Caco-2 (cell line): Measurements from ENCODE around the gene GPC1. TPM values are rescaled to one million over a fixed set of nuclear protein-coding genes. Genes with fewer than 3 reads are reported as not detected.

ENCODE experiments used
- BruUV-seq: library from RNA; stranded (reverse); fragments of 400-500 nt; replicated peaks from 2 replicates; lab custom pipeline; 2021; lab: Mats Ljungman, UMichigan
- CTCF ChIA-PET: fragments of 300-600 bp; sonication (Branson Sonifier 250); formaldehyde crosslinking; loops from one replicate; lab custom pipeline; 2022; ENCODE audit warnings: antibody characterized with exemption; lab: Charles Lee
- POLR2A ChIA-PET: fragments of 300-600 bp; sonication (Branson Sonifier 250); formaldehyde crosslinking; loops from one replicate; lab custom pipeline; 2022; ENCODE audit warnings: antibody characterized with exemption; lab: Charles Lee
- DNase-seq, 2 experiments: peaks; one replicate each; pipeline versions ENCODE4 v3.0.0 to v3.0.0-alpha.2; 2020 to 2022
- H3K27me3 ChIP-seq: replicated peaks from 2 replicates; pipeline ENCODE4 v1.6.0; 2011; ENCODE audit warnings: low read length; ENCODE audit not compliant: control insufficient read depth, insufficient read depth
- H3K36me3 ChIP-seq: 2 replicates; pipeline ENCODE4 v1.5.1; 2011; ENCODE audit warnings: low read length; ENCODE audit not compliant: control insufficient read depth, insufficient read depth
- H3K4me1 ChIP-seq: fragments of 250-450 bp; sonication (Bioruptor Pico); 2 replicates; pipeline ENCODE4 v1.5.1; 2020; ENCODE audit warnings: mild to moderate bottlenecking
- H3K4me3 ChIP-seq: 2 replicates; pipeline ENCODE4 v1.5.1; 2011; ENCODE audit warnings: low read depth, mild to moderate bottlenecking, control low read depth, low read length
- H3K9me3 ChIP-seq: fragments of 250-450 bp; sonication (Bioruptor Pico); 2 replicates; pipeline ENCODE4 v1.5.1; 2020; ENCODE audit warnings: mild to moderate bottlenecking, moderate library complexity
- H3K27ac Mint-ChIP-seq: one replicate; pipeline ENCODE4 v1.8.0; 2022; ENCODE audit warnings: mixed read lengths; ENCODE audit not compliant: unreplicated experiment
- H3K27me3 Mint-ChIP-seq: one replicate; pipeline ENCODE4 v1.8.0; 2022; ENCODE audit warnings: mixed read lengths; ENCODE audit not compliant: insufficient read depth, unreplicated experiment
- H3K36me3 Mint-ChIP-seq: one replicate; pipeline ENCODE4 v1.8.0; 2022; ENCODE audit warnings: mild to moderate bottlenecking, mixed read lengths; ENCODE audit not compliant: insufficient read depth, unreplicated experiment
- H3K4me1 Mint-ChIP-seq: one replicate; pipeline ENCODE4 v1.8.0; 2022; ENCODE audit warnings: low read depth, mixed read lengths; ENCODE audit not compliant: unreplicated experiment
- H3K4me3 Mint-ChIP-seq: one replicate; pipeline ENCODE4 v1.8.0; 2022; ENCODE audit warnings: mild to moderate bottlenecking, moderate library complexity, mixed read lengths; ENCODE audit not compliant: unreplicated experiment
- H3K9me3 Mint-ChIP-seq: one replicate; pipeline ENCODE4 v1.8.0; 2022; ENCODE audit warnings: mixed read lengths; ENCODE audit not compliant: unreplicated experiment
- intact Hi-C: fragments of 100-400 bp; cut with micrococcal nuclease; formaldehyde crosslinking; loops from one replicate; pipeline ENCODE4 v1.10.0; 2022; ENCODE audit not compliant: unreplicated experiment
- total RNA-seq: library from RNA; stranded (reverse); gene quantifications from 2 replicates; pipeline ENCODE4 v1.2.3, GENCODE V29; 2022
- TF ChIP-seq, protein P1 (sequence below), 2 experiments: fragments of 200-600 bp in 1 of 2; IDR thresholded peaks; 1 replicate in 1 of 2; 2 replicates in 1 of 2; pipeline versions ENCODE4 v1.5.1 to v1.8.0; 2011 to 2022; ENCODE audit warnings: antibody characterized with exemption in 1 of 2, control low read depth in 1 of 2, inconsistent platforms in 1 of 2, low read depth in 1 of 2, low read length in 1 of 2, mild to moderate bottlenecking in 1 of 2, moderate library complexity in 1 of 2; ENCODE audit not compliant: insufficient read depth in 1 of 2, severe bottlenecking in 1 of 2, unreplicated experiment in 1 of 2

The GPC1 gene
- total RNA-seq, 1 experiment from 2014 or later, result 45.2 TPM

- intact Hi-C loops, result no loop called here
- Histone ChIP-seq H3K4me1 (no peaks in the 10 kb centered on the region), H3K27me3 (no peaks in the 10 kb centered on the region), H3K36me3 (no peaks in the 10 kb centered on the region), H3K9me3 (no peaks in the 10 kb centered on the region), H3K4me3 (no peak overlapping the region)
- Mint-ChIP-seq H3K9me3 (no peaks in the 10 kb centered on the region), H3K27ac (no peak overlapping the region), H3K4me1 (no peaks in the 10 kb centered on the region), H3K4me3 (no peak overlapping the region), H3K36me3 (no peaks in the 10 kb centered on the region), H3K27me3 (peaks cover 4% of the 10 kb centered on the region)
- CTCF ChIA-PET, result no interaction called here
- no TSS peak for BruUV-seq
- DNase-seq, result no peak
- POLR2A ChIA-PET, result no interaction called here
- TF ChIP-seq, protein P1, sequence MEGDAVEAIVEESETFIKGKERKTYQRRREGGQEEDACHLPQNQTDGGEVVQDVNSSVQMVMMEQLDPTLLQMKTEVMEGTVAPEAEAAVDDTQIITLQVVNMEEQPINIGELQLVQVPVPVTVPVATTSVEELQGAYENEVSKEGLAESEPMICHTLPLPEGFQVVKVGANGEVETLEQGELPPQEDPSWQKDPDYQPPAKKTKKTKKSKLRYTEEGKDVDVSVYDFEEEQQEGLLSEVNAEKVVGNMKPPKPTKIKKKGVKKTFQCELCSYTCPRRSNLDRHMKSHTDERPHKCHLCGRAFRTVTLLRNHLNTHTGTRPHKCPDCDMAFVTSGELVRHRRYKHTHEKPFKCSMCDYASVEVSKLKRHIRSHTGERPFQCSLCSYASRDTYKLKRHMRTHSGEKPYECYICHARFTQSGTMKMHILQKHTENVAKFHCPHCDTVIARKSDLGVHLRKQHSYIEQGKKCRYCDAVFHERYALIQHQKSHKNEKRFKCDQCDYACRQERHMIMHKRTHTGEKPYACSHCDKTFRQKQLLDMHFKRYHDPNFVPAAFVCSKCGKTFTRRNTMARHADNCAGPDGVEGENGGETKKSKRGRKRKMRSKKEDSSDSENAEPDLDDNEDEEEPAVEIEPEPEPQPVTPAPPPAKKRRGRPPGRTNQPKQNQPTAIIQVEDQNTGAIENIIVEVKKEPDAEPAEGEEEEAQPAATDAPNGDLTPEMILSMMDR (IDR thresholded peaks at IDR 0.05; ENCODE audit: insufficient read depth in 1 of 2, low read depth in 1 of 2, low read length in 1 of 2, severe bottlenecking in 1 of 2, unreplicated experiment in 1 of 2), result no peak
Measured at GRCh38 chr2:240410808-240411207, 24.7 kb upstream of the GPC1 start.

GRCh38 chr2:240411261-240412160 is 24.0 kb upstream of the GPC1 start:
- CTCF ChIA-PET, result no interaction called here

DNA sequence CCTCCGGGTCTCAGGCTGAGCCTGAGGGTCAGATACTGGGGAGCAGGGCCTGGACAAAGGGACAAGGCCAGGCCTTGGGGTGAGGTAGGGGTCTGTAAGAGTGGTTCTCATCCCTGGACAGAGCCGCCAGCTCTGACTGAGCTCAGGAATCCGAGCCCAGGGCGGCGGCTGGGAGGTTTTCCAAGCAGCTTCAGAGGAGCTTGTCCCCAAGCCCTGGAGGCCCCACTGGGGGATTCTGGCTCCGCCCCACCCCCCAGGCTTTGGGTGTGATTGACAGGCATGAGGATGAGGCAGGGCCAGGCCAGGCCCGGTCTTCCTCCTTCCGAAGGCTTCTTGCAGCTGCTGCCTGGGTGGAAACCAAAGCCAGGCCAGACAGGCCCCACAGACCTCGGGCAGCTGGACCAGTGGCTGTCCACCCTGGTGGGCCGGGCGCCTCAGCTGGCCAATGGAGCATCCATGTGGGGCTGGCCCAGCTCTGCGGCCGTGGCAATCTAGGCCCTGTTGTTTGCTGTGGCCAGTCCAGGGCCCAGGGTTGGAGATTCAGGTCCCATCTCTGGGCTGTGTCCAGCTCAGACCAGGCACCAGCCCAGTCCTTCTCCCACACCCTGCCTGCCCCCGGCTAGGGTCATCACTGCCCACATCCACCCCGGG is 23.1 kb upstream of the GPC1 start:
- intact Hi-C loops, result no loop called here
- Mint-ChIP-seq H3K9me3 (no peaks in the 10 kb centered on the region), H3K4me3 (no peak overlapping the region), H3K27ac (no peak overlapping the region), H3K4me1 (no peaks in the 10 kb centered on the region), H3K36me3 (no peaks in the 10 kb centered on the region), H3K27me3 (peaks cover 4% of the 10 kb centered on the region)
- H3K27me3 ChIP-seq, result no peaks in the 10 kb centered on the region
- no peak overlapping the region for H3K4me3 ChIP-seq
- ChIA-PET CTCF (no interaction called here), POLR2A (no interaction called here)
- TF ChIP-seq, protein P1 (IDR thresholded peaks at IDR 0.05; ENCODE audit: insufficient read depth in 1 of 2, low read depth in 1 of 2, low read length in 1 of 2, severe bottlenecking in 1 of 2, unreplicated experiment in 1 of 2), result no peak
- H3K9me3 ChIP-seq, result no peaks in the 10 kb centered on the region
- no peak for DNase-seq
- no peaks in the 10 kb centered on the region for H3K4me1 ChIP-seq
- no peaks in the 10 kb centered on the region for H3K36me3 ChIP-seq
- BruUV-seq, result no TSS peak

More at GRCh38 chr2:240411261-240412160, 24.0 kb upstream of the GPC1 start:
- Histone ChIP-seq H3K36me3 (no peaks in the 10 kb centered on the region), H3K9me3 (no peaks in the 10 kb centered on the region), H3K4me1 (no peaks in the 10 kb centered on the region), H3K4me3 (no peak overlapping the region), H3K27me3 (no peaks in the 10 kb centered on the region)
- H3K36me3 Mint-ChIP-seq, result no peaks in the 10 kb centered on the region
- TF ChIP-seq, protein P1 (IDR thresholded peaks at IDR 0.05; ENCODE audit: insufficient read depth in 1 of 2, low read depth in 1 of 2, low read length in 1 of 2, severe bottlenecking in 1 of 2, unreplicated experiment in 1 of 2), result no peak
- H3K27me3 Mint-ChIP-seq, result peaks cover 4% of the 10 kb centered on the region
- BruUV-seq, result no TSS peak
- no peaks in the 10 kb centered on the region for H3K4me1 Mint-ChIP-seq
- no peak overlapping the region for H3K27ac Mint-ChIP-seq
- DNase-seq, result no peak
- intact Hi-C loops, result no loop called here
- POLR2A ChIA-PET, result no interaction called here
- H3K9me3 Mint-ChIP-seq, result no peaks in the 10 kb centered on the region
- no peak overlapping the region for H3K4me3 Mint-ChIP-seq
